Adrenal gland (tissue), 5 donors: ENCODE measurements around the gene DNAH11.

Experiments
- CTCF ChIP-seq, 6 experiments: fragments of 450-650 bp in 4 of 6; fragments of 200-600 bp in 2 of 6; sonication (generic) in 1 of 6; IDR thresholded peaks; 1 replicate in 5 of 6; 2 replicates in 1 of 6; pipeline versions ENCODE4 v1.5.1 to v1.8.0; 2016 to 2021; ENCODE audit warnings: antibody characterized with exemption in 6 of 6, mild to moderate bottlenecking in 2 of 6, moderate library complexity in 1 of 6
- POLR2A ChIP-seq, 2 donors: fragments of 450-650 bp; IDR thresholded peaks; one replicate each; pipeline ENCODE4 v1.6.1; 2017; ENCODE audit warnings: antibody characterized with exemption in 2 of 2, mild to moderate bottlenecking in 2 of 2, moderate library complexity in 1 of 2
- donor health status: DM: no; HTN: no; CAD: no.

DNA sequence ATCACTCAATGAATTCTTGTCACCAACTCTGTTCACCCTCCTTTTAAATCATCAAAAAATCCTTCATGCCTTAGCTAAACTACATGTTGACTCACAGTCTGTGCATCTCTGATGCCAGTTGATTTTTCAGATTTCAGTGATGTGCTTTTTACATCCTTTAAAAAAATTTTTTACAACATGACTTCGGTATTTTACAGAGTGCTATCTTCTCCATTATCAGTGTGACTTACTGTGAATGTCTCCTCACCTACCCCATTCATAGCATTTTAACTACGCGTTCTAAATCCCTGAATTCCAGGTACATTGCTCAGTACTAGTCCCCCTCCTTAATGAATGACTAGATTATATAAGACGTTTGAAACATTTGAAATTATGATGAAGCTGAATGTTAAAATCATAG, 98.7 kb downstream of the DNAH11 start:
- no peak for TF ChIP-seq POLR2A (IDR thresholded peaks at IDR 0.05)
- no peak for TF ChIP-seq CTCF (IDR thresholded peaks at IDR 0.05)
